Hippocampal formation (tissue), 2 donors: ENCODE measurements around the gene RANBP9.

ENCODE experiments used
- DNase-seq, 2 donors: peaks; one replicate each; lab custom pipeline; 2025; lab: John Stamatoyannopoulos, UW

Gene RANBP9

DNA sequence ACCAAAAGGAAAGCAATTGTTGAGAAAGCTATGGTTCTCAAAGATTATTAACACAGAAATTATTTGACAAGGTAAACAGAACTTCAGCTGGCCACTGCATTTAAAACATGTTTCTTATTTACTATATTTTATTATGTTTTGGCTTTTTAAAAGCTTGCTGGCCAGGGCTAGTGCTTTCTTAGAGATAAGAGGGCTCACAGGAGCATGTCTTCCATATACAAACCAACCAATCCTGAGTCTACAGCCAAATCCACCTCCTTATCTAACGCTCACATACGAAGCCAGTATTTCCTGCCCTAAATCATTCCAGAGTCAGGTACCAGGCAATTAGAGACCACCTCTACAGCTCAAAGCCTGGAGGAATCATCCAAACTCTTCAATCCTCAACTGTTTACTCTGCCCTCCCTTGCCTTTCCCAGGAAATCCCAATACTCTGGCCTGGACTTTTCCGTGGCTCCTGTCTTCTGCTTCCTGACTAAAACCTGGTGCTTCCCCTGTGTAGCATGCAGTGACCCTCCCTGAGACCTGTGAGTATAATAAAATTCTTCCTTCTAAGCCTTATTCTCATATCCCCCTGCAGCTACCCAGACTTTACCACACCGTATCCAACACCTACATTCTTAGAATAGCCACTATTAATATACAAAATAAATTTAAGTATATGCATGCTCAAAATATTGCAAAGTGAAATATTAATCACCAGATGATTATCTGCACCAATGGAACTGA lies 33.2 kb downstream of the RANBP9 start:
- no peak for DNase-seq

DNA sequence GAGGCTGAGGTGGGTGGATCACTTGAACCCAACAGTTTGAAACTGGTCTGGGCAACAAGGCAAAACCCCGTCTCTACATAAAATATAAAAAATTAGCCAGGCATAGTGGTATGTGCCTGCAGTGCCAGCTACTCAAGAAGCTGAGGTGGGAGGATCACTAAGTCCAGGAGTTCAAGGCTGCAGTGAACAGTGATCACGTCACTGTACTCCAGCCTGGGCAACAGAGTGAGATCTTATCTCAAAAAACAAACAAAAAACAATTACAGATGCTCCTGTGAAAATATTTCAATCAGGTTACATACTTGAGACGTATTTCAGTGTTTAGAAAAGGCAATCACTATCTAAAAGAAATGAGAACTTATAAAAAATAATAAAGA lies 33.8 kb downstream of the RANBP9 start:
- DNase-seq: no peak

DNA sequence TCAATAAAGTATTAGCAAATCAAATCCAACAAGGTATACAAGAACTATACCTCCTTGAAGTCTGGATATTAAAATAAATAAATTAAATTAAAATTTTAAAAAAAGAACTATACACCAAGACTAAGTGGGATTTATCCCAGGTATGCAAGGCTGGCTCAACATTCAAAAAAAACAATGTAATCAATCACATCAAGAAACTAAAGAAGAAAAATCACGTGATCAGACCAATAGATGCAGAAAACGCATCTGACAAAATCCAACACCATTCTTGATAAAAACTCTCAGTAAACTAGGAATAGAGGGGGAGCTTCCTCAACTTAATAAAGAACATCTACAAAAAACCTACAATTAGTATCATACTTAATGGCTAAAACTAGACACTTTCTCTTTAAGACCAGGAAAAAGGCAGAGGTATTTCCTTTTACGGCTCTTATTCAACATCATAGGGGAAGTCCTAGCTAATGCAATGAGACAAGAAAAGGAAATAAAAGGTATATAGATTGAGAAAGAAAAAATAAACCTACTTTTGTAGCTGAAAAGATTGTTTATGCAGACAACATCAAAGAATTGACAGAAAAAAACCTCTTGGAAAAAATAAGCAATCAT lies 35.0 kb downstream of the RANBP9 start:
- no peak for DNase-seq

DNA sequence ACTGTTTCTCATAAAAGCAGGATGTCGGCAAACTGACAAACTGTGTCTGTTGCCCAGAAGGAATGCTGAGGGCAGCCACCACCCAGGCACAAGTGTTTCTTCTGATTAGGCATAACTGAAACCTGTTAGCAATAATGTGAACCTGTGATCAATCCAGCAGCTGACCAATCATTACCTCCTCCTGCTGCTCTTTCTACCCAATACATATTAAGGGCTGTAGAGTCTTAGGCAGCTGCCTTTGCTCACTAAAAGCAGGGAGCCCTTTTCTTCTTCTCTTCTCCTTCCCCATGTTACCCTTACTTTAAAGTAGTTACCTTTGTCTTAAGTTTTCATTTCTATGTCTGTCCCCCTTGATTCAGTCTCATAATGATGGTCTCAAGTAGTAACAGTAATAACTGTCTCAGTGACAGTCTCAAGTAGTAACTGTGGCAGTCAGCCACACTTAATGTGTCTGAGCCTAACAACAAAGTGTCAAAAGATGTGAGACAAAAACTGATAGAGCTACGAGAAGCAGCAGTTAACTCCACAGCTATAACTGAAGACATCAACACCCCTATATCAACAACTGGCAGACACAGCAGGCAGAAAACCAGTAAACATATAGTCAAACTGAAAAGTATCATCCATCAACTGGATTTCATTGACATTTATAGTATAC lies 37.0 kb downstream of the RANBP9 start:
- no peak for DNase-seq

DNA sequence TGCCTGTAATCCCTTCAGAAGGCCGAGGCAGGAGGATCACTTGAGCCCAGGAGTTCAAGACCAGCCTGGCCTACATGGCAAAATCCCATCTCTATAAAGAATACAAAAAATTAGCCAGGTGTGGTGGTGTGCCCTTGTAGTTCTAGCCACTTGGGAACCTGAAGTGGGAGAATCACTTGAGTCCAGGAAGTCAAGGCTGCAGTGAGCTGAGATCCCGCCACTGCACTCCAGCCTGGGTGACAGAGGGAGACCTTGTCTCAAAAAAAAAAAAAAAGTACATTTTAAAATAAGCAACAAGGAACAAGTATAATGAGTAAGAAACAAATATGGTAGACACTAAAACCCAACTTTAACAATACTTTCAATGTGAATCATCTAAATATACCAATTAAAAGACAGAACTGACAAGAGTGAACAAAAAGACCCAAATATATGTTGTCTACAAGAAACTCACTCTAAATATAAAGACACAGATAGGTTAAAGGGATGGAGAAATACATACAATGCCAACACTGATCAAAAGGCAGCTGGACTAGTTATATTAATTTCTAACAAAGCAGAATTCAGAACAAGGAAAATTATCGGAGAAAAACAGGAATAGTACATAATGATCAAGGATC lies 37.7 kb downstream of the RANBP9 start:
- no peak for DNase-seq

DNA sequence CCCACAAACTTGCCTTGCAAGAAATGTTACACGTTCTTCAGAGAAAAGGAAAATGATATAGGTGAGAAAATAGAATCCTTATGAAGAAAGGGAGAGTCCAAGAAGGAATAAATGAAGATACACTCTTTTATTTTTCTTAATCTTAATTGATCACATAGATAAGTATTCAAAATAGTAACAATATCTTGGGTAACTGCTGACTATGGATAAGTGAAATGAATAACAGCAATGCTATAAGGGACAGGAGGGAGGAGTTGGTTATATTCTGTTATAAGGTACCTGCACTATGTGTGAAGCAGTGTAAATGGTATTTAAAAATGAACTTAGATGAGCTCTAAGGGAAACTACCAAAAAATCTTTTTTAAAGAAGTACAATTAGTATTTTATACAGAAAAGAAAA lies 38.3 kb downstream of the RANBP9 start:
- DNase-seq: no peak

DNA sequence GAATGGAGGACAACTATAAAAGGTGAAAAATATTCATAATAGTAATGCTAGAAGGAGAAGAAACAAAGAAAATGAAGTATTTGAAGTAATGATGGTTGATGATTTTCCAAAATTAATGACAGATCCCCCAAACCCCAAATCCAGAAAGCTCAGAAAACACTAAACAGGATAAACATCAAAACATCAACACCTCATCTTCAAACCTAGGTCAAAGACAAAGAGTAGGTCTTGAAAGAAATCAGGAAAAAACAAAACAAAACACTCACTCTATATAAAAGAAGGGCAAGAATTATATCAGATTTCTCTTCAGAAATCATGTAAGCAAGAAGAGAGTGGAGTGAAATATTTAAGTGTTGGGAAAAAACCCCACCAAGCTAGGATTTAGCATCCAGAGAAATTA lies 38.7 kb downstream of the RANBP9 start:
- DNase-seq: no peak

DNA sequence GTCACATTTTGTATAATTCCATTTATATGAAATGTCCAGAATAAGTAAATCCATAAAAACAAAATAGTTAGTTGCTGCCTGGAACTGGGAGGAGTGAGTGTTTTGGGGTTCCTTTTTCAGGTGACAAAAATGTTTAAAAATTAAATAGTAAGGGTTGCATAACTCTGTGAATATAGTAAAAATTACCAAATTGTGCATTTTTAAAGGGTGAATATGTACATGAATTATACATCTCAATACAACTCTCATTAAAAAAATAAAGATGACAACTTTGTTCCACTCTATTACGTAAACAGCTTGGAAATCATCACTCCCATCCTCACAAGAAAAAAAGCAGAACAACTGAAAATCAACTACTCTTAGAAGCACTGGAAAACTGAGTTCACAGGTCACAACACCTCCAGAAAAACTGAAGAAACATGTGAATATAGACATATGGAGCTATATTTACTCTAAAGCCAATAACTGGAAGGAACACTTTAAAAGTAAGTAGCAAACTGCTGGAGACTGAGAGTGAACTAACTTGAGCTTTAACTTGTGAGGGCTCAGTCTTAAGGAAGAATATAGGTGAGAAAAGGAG lies 40.0 kb downstream of the RANBP9 start:
- no peak for DNase-seq

DNA sequence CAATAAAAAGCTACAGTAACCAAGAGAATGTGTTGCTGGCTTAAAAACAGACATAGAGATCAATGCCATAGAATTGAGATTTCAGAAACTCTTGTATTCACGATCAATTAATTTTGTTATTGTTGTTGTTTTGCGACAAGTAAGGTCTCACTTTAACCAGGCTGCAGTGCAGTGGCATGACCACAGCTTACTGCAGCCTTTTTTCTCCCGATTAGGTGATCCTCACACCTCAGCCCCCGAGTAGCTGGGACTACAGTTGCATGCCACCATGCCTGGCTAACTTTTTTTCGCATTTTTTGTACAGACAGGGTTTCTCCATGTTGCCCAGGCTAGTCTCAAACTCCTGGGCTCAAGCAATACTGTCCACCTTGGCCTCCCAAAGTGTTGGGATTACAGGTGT lies 42.2 kb downstream of the RANBP9 start:
- no peak for DNase-seq

DNA sequence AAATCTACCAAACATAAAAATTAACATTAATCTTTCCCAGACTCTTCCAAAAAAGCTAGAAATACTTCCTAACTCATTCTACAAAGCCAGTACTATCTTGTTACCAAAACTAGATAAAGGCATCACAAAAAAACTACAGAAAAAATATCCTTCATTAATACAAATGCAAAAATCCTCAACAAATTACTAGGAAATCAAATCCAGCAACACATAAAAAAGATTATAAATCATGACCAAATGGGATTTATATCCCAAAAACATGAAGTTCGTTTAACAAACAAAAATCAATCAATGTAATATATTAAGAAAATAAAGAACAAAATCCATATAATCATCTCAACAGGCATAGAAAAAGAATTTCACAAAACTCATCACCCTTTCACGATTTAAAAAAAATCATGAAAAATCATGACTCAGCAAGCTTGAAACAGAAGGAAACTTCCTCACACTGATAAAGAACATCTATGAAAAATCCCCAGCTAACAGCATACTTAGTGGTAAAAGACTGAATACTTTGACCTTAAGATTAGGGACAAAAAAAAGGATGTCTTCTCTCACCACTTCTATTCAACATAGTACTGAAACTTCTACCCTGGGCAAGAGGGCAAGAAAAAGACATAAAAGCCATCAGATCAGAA lies 43.2 kb downstream of the RANBP9 start:
- no peak for DNase-seq

DNA sequence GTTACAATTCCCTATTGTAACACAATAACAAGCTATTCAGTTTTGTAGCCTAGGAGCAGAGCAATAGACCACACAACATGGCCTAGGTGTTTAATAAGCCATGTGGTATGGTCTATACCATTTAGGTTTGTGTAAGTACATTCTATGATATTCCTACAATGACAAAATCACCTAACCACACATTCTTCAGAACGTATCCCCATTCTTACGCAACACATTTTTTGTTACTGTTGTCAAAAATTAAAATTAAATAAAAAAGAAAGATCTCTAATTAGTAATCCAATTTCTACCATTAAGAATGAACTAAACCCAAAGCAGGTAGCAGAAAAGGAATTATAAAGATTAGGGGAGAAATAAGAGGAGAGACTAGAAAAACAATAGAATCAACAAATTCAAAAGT lies 44.0 kb downstream of the RANBP9 start:
- no peak for DNase-seq

DNA sequence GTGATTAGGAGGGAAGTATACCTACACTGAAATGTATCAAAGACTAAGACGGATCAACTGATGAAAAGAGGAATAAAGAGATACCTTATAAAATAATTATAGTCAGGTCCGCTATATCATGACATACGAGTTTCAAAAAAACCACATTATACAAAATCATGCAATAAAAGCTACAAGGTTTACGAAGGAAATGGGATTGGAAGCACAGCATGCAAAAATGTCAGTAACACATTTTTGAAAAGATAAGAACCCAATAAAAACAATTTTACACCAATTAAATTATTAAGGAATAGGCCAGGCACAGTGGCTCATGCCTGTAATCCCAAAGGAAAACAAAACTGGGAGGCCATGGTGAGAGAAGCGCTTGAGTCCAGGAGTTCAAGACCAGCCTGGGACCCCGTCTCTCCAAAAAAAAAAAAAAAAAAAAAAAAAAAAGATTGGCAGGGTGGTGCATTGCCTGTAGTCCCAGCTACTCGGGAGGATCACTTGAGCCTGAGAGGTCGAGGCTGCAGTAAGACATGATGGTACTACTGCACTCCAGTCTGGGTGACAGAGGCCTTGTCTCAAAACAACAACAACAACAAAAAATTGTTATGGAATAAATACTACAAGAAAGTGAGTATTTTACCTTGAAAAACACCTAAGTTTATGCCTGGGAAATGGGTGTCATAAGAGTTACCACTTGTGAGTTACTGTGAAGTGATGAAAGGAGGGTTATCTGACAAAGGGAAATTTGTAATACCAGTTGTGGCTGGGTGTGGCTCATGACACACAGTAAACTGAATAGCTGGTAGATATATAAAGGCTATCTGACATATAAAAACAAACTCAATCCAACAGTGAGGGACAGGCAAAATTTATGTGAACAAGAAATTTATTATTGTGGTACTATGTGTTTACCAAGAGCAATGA lies 45.2 kb downstream of the RANBP9 start:
- DNase-seq: no peak

DNA sequence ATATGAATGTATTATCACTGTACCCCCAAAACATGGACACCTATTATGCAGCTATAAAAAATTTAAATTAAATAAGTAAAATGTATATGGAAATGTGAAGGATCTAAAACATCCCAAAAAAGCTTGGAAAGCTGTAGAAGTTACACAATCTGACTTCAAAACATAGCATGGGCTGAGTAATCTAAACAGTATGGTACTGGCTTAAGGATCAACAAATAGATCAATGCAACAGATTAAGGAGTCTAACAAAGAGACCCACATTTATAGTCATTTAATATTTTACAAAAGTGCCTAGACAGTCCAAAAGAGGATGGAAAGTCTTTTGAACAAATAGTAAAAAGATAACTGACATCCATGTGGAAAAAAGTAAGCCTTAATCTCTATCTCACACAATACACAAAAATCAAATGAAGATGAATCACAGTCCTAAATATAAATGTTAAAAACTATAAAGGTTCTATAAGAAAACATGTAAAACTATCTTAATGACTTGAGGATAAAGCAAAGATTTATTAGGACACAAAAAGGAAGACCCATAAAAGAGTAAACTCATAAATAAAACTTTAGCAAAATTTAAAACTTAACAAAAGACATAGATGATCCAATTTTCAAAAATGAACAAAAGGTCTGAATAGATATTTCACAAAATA lies 46.8 kb downstream of the RANBP9 start:
- DNase-seq: no peak

DNA sequence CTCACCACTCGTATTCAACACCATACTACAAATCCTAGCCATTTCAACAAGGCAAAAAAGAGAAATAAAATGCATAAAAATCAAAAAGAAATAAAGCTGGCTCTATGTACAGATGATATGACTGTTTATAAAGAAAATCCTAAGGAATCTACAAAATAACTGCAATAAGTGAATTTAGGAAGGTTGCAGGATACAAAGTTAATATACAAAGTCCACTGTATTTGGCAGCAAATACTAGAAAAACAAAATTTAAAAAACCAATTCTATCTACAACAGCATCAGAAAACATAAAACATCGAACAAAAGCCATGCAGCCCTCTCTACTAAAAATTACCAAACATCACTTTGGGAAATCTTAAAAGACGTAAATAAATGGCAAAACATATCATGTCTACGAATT lies 47.6 kb downstream of the RANBP9 start:
- no peak for DNase-seq

DNA sequence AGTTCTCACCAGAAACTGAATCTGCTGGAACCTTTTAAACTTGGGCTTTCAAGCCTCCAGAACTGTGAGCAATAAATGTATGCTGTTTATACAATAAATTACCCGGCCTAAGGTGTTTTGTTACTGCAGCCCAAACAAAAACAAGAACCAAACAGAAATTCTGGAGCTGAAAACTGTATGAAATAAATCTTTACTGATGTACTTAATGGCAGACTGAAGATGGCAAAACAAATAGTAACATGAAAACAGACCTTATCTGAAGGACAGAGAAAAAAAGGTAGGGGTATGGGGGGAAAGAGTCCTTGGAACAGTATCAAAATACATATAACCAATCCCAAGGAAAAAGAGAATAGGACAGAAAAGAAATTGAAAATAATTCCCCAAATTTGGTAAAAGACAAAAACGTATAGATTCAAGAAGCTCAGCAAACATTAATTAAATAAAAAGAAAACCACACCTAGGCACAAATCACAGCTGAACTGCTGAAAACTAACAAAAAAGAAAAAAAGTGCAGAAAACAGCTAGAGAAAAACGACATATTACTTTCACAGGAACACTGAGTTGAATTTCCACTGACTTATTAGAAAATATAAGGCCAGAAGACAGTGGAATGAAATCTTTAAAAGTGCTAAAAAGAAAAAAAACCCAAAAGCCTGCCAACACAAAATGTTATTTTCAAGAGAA lies 48.8 kb downstream of the RANBP9 start:
- no peak for DNase-seq

DNA sequence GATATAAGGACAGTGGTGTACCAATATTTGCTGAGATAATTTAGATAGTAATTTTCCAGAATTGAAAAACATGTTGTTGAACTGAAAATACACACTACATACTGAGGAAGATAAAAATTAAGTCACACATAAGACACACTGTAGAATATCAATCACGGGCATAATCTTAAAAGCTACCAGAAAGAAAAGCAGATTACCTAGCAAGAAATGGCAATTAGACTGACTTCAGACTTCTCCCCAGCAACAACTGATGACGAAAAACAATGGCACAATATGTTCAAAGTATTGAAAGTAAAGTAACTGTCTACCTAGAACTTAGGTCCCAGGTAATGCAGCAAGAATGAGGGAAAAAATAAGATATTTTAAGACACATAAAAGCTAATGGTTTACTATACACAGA lies 50.0 kb downstream of the RANBP9 start:
- no peak for DNase-seq

DNA sequence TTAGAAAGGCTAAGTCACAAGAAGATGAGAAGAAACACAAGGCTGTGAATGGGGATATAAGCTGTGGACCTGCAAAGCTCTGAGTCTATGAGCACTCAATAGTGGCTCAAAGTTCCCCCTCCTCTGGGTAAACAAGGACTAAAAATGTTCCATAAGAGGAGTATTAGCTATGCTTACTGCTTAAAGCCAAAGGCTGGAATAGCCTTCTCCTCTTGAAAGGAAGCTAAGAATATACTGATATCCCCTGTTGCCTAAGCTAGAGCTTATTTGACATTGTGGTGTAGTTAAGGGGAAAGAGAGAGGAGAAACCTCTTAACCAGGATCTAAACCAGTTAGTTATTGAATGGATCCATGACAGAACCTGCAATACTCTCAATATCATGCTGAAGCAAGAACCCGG lies 50.7 kb downstream of the RANBP9 start:
- DNase-seq: no peak

DNA sequence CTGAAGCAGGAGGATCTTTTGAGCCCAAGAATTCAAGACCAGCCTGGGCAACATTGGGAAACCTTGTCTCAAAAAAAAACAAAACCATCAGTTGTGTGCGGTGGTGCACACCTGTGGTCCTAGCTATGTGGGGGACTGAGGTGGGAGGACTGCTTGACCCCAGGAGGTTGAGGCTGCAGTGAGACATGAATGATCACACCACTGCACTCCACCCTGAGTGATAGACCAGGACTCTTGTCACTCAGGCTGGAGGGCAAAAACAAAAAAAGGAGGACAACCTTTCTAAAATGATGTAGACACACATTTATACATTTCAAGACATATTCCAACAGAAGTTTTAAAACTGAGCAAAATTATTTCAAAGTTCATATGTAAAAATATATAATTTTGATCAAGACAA lies 51.4 kb downstream of the RANBP9 start:
- no peak for DNase-seq

DNA sequence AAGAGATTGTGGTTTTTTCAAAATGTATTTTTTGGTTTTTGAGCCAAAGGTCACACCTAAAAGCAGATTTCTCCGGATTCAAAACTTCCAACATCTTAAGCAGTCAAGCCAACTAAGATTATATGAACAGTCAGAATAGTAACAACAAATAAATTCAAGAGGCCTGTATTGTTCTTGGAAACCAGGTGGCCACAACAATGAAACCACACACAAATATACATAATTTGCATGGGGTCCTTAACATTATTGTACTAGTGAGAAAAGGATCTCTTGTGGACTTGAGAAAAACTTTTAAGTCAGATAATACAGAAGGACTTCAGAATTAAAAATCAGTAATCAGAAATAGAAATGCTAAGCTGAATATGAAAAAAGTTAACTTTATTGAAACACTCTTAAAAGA lies 55.9 kb downstream of the RANBP9 start:
- no peak for DNase-seq

DNA sequence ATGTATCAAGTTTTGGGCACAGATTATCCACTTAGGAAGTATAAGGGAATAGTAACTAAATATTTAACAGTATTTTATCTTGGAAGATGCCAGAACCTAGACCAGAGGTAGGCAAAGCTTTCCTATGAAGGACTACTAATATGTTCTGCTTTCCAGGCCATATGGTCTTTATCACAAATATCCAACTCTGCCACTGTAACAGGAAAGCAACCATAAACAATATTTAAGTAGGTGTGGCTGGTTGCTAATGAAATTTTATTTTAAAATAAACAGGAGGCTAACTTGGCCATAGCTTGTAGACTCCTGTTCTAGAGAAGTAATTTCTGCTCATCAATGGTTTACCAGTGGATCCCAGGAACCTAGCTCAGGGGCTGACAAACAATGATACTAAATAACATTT lies 57.1 kb downstream of the RANBP9 start:
- DNase-seq: no peak
